Right atrium auricular region (tissue), 2 donors: Measurements from ENCODE around the gene ACTL8. TPM values are rescaled to one million over a fixed set of nuclear protein-coding genes. Genes with fewer than 3 reads are reported as not detected.
A peak's percentile ranks its signal among the peaks of the same experiment; 100 is the strongest.

Experiments
- DNase-seq: peaks from one replicate; pipeline ENCODE4 v3.0.0-alpha.2; 2019; ENCODE audit warnings: low spot score
- H3K27ac ChIP-seq, 2 donors: fragments of 200-600 bp; sonication (generic); 1 replicate in 1 of 2; 2 replicates in 1 of 2; pipeline ENCODE4 v1.5.1; 2016 to 2019
- H3K27me3 ChIP-seq, 2 donors: fragments of 200-600 bp; sonication (generic); one replicate each; pipeline versions ENCODE4 v1.5.1 to v1.6.0; 2017 to 2019
- H3K36me3 ChIP-seq: fragments of 200-600 bp; sonication (generic); one replicate; pipeline ENCODE4 v1.5.1; 2016
- H3K4me1 ChIP-seq, 2 donors: fragments of 200-600 bp; sonication (generic); one replicate each; pipeline versions ENCODE4 v1.5.1 to v1.6.0; 2017 to 2019
- H3K4me3 ChIP-seq, 2 donors: fragments of 200-600 bp; sonication (generic); 1 replicate in 1 of 2; 2 replicates in 1 of 2; pipeline ENCODE4 v1.5.1; 2017 to 2019; ENCODE audit warnings: mild to moderate bottlenecking in 1 of 2, moderate library complexity in 1 of 2
- H3K9me3 ChIP-seq, 2 donors: fragments of 200-600 bp; sonication (generic); one replicate each; pipeline ENCODE4 v1.5.1; 2019
- CTCF ChIP-seq, 2 donors: fragments of 200-600 bp; sonication (generic); IDR thresholded peaks; one replicate each; pipeline ENCODE4 v1.5.1; 2019; ENCODE audit warnings: antibody characterized with exemption in 2 of 2
- total RNA-seq, 2 donors: library from RNA; depleted of rRNA; stranded (reverse); fragments of >200 nt; gene quantifications; one replicate each; pipeline ENCODE4 v1.1.0, GENCODE V29; 2016

The ACTL8 gene
- total RNA-seq, 2 donors from 2014 or later = not detected

- Histone ChIP-seq H3K9me3 (peaks cover 0 to 9% of the 10 kb centered on the region in 2 donors), H3K4me1 (no peaks in the 10 kb centered on the region), H3K27me3 (no peaks in the 10 kb centered on the region), H3K36me3 (no peaks in the 10 kb centered on the region), H3K27ac (peak overlapping the region in 1 of 2 donors; percentile 11), H3K4me3 (no peak overlapping the region)
- DNase-seq = no peak
- no peak for TF ChIP-seq CTCF (IDR thresholded peaks at IDR 0.05)
Measured at GRCh38 chr1:17711941-17712340, 43.2 kb upstream of the ACTL8 start.

GRCh38 chr1:17713993-17714392 lies 41.1 kb upstream of the ACTL8 start:
- no peak overlapping the region for H3K4me3 ChIP-seq
- TF ChIP-seq CTCF (IDR thresholded peaks at IDR 0.05) = no peak
- H3K27ac ChIP-seq = no peak overlapping the region
- H3K4me1 ChIP-seq = no peaks in the 10 kb centered on the region
- H3K27me3 ChIP-seq = no peaks in the 10 kb centered on the region
- no peaks in the 10 kb centered on the region for H3K36me3 ChIP-seq
- peaks cover 0 to 9% of the 10 kb centered on the region in 2 donors for H3K9me3 ChIP-seq
- DNase-seq = no peak

- H3K27me3 ChIP-seq = no peaks in the 10 kb centered on the region
- H3K4me3 ChIP-seq = no peak overlapping the region
- no peaks in the 10 kb centered on the region for H3K9me3 ChIP-seq
- no peak for TF ChIP-seq CTCF (IDR thresholded peaks at IDR 0.05)
- H3K27ac ChIP-seq = no peak overlapping the region
- no peaks in the 10 kb centered on the region for H3K36me3 ChIP-seq
- no peak for DNase-seq
- H3K4me1 ChIP-seq = no peaks in the 10 kb centered on the region
Measured at GRCh38 chr1:17717594-17718535, 37.3 kb upstream of the ACTL8 start.

GRCh38 chr1:17719874-17720273 lies 35.3 kb upstream of the ACTL8 start:
- TF ChIP-seq CTCF (IDR thresholded peaks at IDR 0.05) = no peak
- Histone ChIP-seq H3K4me1 (no peaks in the 10 kb centered on the region), H3K9me3 (no peaks in the 10 kb centered on the region), H3K4me3 (no peak overlapping the region), H3K27me3 (no peaks in the 10 kb centered on the region), H3K36me3 (no peaks in the 10 kb centered on the region), H3K27ac (no peak overlapping the region)
- DNase-seq = no peak

GRCh38 chr1:17721444-17721843 lies 33.7 kb upstream of the ACTL8 start:
- DNase-seq = no peak
- Histone ChIP-seq H3K4me3 (no peak overlapping the region), H3K27ac (no peak overlapping the region), H3K27me3 (no peaks in the 10 kb centered on the region), H3K36me3 (no peaks in the 10 kb centered on the region), H3K9me3 (no peaks in the 10 kb centered on the region), H3K4me1 (no peaks in the 10 kb centered on the region)
- TF ChIP-seq CTCF (IDR thresholded peaks at IDR 0.05) = no peak
